SK-N-MC (cell line): ENCODE results near the gene PTPRM.

Source experiments
- EZH2 ChIP-seq: fragments of 200-600 bp; sonication (generic); IDR thresholded peaks from one replicate; pipeline ENCODE4 v1.6.1; 2017; ENCODE audit warnings: antibody characterized with exemption
- POLR2AphosphoS5 ChIP-seq: IDR thresholded peaks from 2 replicates; pipeline ENCODE4 v1.6.1; 2012; ENCODE audit warnings: mild to moderate bottlenecking, low read depth, low read length, borderline replicate concordance

DNA sequence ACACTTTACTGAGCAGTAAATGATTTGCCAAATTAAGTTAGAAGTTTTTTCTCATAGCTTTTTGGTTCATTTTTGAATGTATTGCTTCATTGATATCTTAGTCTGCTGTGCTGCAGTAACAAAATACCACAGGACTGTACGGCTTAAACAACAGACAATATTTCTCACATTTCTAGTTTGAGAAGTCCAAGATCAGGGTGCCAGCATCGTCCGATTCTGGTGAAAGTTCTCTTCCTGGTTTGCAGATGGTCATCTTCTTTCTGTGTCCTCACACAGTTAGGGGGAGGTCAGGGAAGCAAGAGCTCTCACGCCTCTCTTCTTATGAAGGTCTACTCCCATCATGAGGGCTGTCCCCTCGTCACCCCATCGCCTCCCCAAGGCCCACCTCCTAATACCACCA lies 325.4 kb downstream of the PTPRM start:
- TF ChIP-seq EZH2 (no peak), POLR2AphosphoS5 (no peak)
